ENCODE results near the gene TYR.
A peak's percentile ranks its signal among the peaks of the same experiment; 100 is the strongest.
"Not testable (repeated sequence)": the region's sequence is repeated elsewhere in the genome, so short reads cannot be mapped to it uniquely, and the experiment has no call there.

TYR gene

GRCh38 chr11:89272540-89273088 lies 94.9 kb downstream of the TYR start:
- not testable (repeated sequence) for DNase-seq (ENCODE audit: low spot score)

GRCh38 chr11:89273220-89273619 lies 95.5 kb downstream of the TYR start:
- not testable (repeated sequence) for DNase-seq (ENCODE audit: low spot score)

- no peak for DNase-seq (ENCODE audit: low spot score)
Measured at GRCh38 chr11:89275966-89276365, 98.3 kb downstream of the TYR start.

- DNase-seq (ENCODE audit: low spot score): no peak
Measured at GRCh38 chr11:89279176-89279575, 101.5 kb downstream of the TYR start.

- peak; percentile 2 for DNase-seq (ENCODE audit: low spot score)
Measured at GRCh38 chr11:89281032-89281677, 103.5 kb downstream of the TYR start.

GRCh38 chr11:89286601-89287000 lies 108.9 kb downstream of the TYR start:
- not testable (repeated sequence) for DNase-seq (ENCODE audit: low spot score)

- not testable (repeated sequence) for DNase-seq (ENCODE audit: low spot score)
Measured at GRCh38 chr11:89288004-89288403, 110.3 kb downstream of the TYR start.

GRCh38 chr11:89293965-89294679 lies 116.4 kb downstream of the TYR start:
- no peak for DNase-seq (ENCODE audit: low spot score)

GRCh38 chr11:89295023-89295422 lies 117.3 kb downstream of the TYR start:
- not testable (repeated sequence) for DNase-seq (ENCODE audit: low spot score)

GRCh38 chr11:89303029-89303428 lies 125.4 kb downstream of the TYR start:
- DNase-seq (ENCODE audit: low spot score): not testable (repeated sequence)

- not testable (repeated sequence) for DNase-seq (ENCODE audit: low spot score)
Measured at GRCh38 chr11:89308272-89308671, 130.6 kb downstream of the TYR start.

GRCh38 chr11:89309321-89309985 lies 131.8 kb downstream of the TYR start:
- not testable (repeated sequence) for DNase-seq (ENCODE audit: low spot score)

GRCh38 chr11:89310607-89311006 lies 132.9 kb downstream of the TYR start:
- DNase-seq (ENCODE audit: low spot score): not testable (repeated sequence)

- DNase-seq (ENCODE audit: low spot score): peak; percentile 27
Measured at GRCh38 chr11:89321401-89321800, 143.7 kb downstream of the TYR start.

GRCh38 chr11:89327885-89328284 lies 150.2 kb downstream of the TYR start:
- DNase-seq (ENCODE audit: low spot score): no peak

GRCh38 chr11:89331940-89332339 lies 154.3 kb downstream of the TYR start:
- DNase-seq (ENCODE audit: low spot score): not testable (repeated sequence)

- peak; percentile 46 for DNase-seq (ENCODE audit: low spot score)
Measured at GRCh38 chr11:89333704-89334103, 156.0 kb downstream of the TYR start.

GRCh38 chr11:89337100-89337650 lies 159.5 kb downstream of the TYR start:
- not testable (repeated sequence) for DNase-seq (ENCODE audit: low spot score)

- DNase-seq (ENCODE audit: low spot score): not testable (repeated sequence)
Measured at GRCh38 chr11:89338073-89338472, 160.4 kb downstream of the TYR start.

GRCh38 chr11:89340450-89340849 lies 162.8 kb downstream of the TYR start:
- peak; percentile 28 for DNase-seq (ENCODE audit: low spot score)

- DNase-seq (ENCODE audit: low spot score): not testable (repeated sequence)
Measured at GRCh38 chr11:89342880-89343572, 165.4 kb downstream of the TYR start.

Measured in kidney tubule cell (primary cell).